Vagina (tissue), 2 donors: ENCODE measurements around the gene RASD1. TPM values are rescaled to one million over a fixed set of nuclear protein-coding genes. Genes with fewer than 3 reads are reported as not detected.

Experiments used
- DNase-seq, 2 donors: peaks; one replicate each; pipeline ENCODE4 v3.0.0-alpha.2; 2017; ENCODE audit errors: extremely low spot score in 2 of 2
- H3K27ac ChIP-seq: fragments of 200-600 bp; sonication (generic); one replicate; pipeline ENCODE4 v1.5.1; 2019
- H3K27me3 ChIP-seq: fragments of 200-600 bp; sonication (generic); one replicate; pipeline ENCODE4 v1.5.1; 2019
- H3K36me3 ChIP-seq, 2 donors: fragments of 200-600 bp; sonication (generic); one replicate each; pipeline ENCODE4 v1.5.1; 2017 to 2019
- H3K4me1 ChIP-seq: fragments of 200-600 bp; sonication (generic); one replicate; pipeline ENCODE4 v1.5.1; 2019
- H3K4me3 ChIP-seq, 2 donors: fragments of 200-600 bp; sonication (generic); 1 replicate in 1 of 2; 2 replicates in 1 of 2; pipeline ENCODE4 v1.5.1; 2016 to 2019
- H3K9me3 ChIP-seq: fragments of 200-600 bp; sonication (generic); one replicate; pipeline ENCODE4 v1.5.1; 2019
- CTCF ChIP-seq, 3 experiments: fragments of 450-650 bp in 2 of 3; fragments of 200-600 bp in 1 of 3; sonication (generic) in 1 of 3; IDR thresholded peaks; one replicate each; pipeline ENCODE4 v1.5.1; 2017 to 2019; ENCODE audit warnings: antibody characterized with exemption in 3 of 3, mild to moderate bottlenecking in 2 of 3, moderate library complexity in 2 of 3
- POLR2A ChIP-seq, 2 donors: fragments of 450-650 bp; IDR thresholded peaks; one replicate each; pipeline ENCODE4 v1.6.1; 2017; ENCODE audit warnings: antibody characterized with exemption in 2 of 2, mild to moderate bottlenecking in 2 of 2, moderate library complexity in 2 of 2
- POLR2AphosphoS5 ChIP-seq, 2 donors: sonication (generic); formaldehyde crosslinking; IDR thresholded peaks; one replicate each; pipeline ENCODE4 v1.9.0; 2017; ENCODE audit warnings: antibody characterized with exemption in 2 of 2, mild to moderate bottlenecking in 2 of 2, low read depth in 1 of 2; ENCODE audit not compliant: insufficient read depth in 1 of 2
- intact Hi-C: fragments of 100-400 bp; cut with DNase I; formaldehyde crosslinking; loops from one replicate; pipeline ENCODE4 v1.15.1; 2023
- total RNA-seq: library from RNA; depleted of rRNA; stranded (reverse); fragments of >200 nt; gene quantifications from one replicate; pipeline ENCODE4 v1.2.3, GENCODE V29; 2016

The RASD1 gene
- total RNA-seq, 1 donor from 2014 or later, result 227 TPM

- no peaks in the 10 kb centered on the region for H3K36me3 ChIP-seq
- no peak overlapping the region for H3K4me3 ChIP-seq
- no peaks in the 10 kb centered on the region for H3K27me3 ChIP-seq
- H3K9me3 ChIP-seq, result no peaks in the 10 kb centered on the region
- peaks cover 8% of the 10 kb centered on the region for H3K4me1 ChIP-seq
- intact Hi-C loops, result no loop called here
- no peak for DNase-seq
- no peak overlapping the region for H3K27ac ChIP-seq
- no peak for TF ChIP-seq POLR2A (IDR thresholded peaks at IDR 0.05)
- TF ChIP-seq POLR2AphosphoS5 (IDR thresholded peaks at IDR 0.05; ENCODE audit: insufficient read depth in 1 of 2, low read depth in 1 of 2), result no peak
These were observed 31.8 kb upstream of the RASD1 start for GRCh38 chr17:17527956-17528500.

GRCh38 chr17:17527534-17527933 is 31.3 kb upstream of the RASD1 start:
- no peak for DNase-seq
- intact Hi-C loops, result no loop called here
- no peaks in the 10 kb centered on the region for H3K36me3 ChIP-seq
- no peaks in the 10 kb centered on the region for H3K9me3 ChIP-seq
- TF ChIP-seq CTCF (IDR thresholded peaks at IDR 0.05), result no peak
- no peak for TF ChIP-seq POLR2A (IDR thresholded peaks at IDR 0.05)
- TF ChIP-seq POLR2AphosphoS5 (IDR thresholded peaks at IDR 0.05; ENCODE audit: insufficient read depth in 1 of 2, low read depth in 1 of 2), result no peak
- H3K4me1 ChIP-seq, result peaks cover 8% of the 10 kb centered on the region
- H3K27ac ChIP-seq, result no peak overlapping the region
- H3K4me3 ChIP-seq, result no peak overlapping the region
- no peaks in the 10 kb centered on the region for H3K27me3 ChIP-seq

- Histone ChIP-seq H3K27me3 (no peaks in the 10 kb centered on the region), H3K27ac (no peak overlapping the region), H3K4me3 (no peak overlapping the region), H3K36me3 (no peaks in the 10 kb centered on the region), H3K4me1 (peaks cover 8% of the 10 kb centered on the region), H3K9me3 (no peaks in the 10 kb centered on the region)
- intact Hi-C loops, result no loop called here
- DNase-seq, result no peak
- TF ChIP-seq CTCF (IDR thresholded peaks at IDR 0.05) (no peak), POLR2AphosphoS5 (IDR thresholded peaks at IDR 0.05; ENCODE audit: insufficient read depth in 1 of 2, low read depth in 1 of 2) (no peak), POLR2A (IDR thresholded peaks at IDR 0.05) (no peak)
These were observed 30.2 kb upstream of the RASD1 start for GRCh38 chr17:17526369-17526768.

- TF ChIP-seq POLR2A (IDR thresholded peaks at IDR 0.05) (no peak), CTCF (IDR thresholded peaks at IDR 0.05) (no peak), POLR2AphosphoS5 (IDR thresholded peaks at IDR 0.05; ENCODE audit: insufficient read depth in 1 of 2, low read depth in 1 of 2) (no peak)
- peaks cover 8% of the 10 kb centered on the region for H3K4me1 ChIP-seq
These were observed 29.8 kb upstream of the RASD1 start for GRCh38 chr17:17525956-17526355.

GRCh38 chr17:17525311-17525710 is 29.1 kb upstream of the RASD1 start:
- H3K9me3 ChIP-seq, result no peaks in the 10 kb centered on the region
- DNase-seq, result no peak
- H3K36me3 ChIP-seq, result peaks cover 0 to 5% of the 10 kb centered on the region in 2 donors
- no peaks in the 10 kb centered on the region for H3K27me3 ChIP-seq
- H3K27ac ChIP-seq, result no peak overlapping the region
- peaks cover 8% of the 10 kb centered on the region for H3K4me1 ChIP-seq
- no peak overlapping the region for H3K4me3 ChIP-seq
- no peak for TF ChIP-seq CTCF (IDR thresholded peaks at IDR 0.05)
- no peak for TF ChIP-seq POLR2A (IDR thresholded peaks at IDR 0.05)
- no peak for TF ChIP-seq POLR2AphosphoS5 (IDR thresholded peaks at IDR 0.05; ENCODE audit: insufficient read depth in 1 of 2, low read depth in 1 of 2)
- intact Hi-C loops, result no loop called here

More at GRCh38 chr17:17525956-17526355, 29.8 kb upstream of the RASD1 start:
- intact Hi-C loops, result no loop called here
- H3K4me3 ChIP-seq, result no peak overlapping the region
- no peak for DNase-seq
- H3K27me3 ChIP-seq, result no peaks in the 10 kb centered on the region
- no peak overlapping the region for H3K27ac ChIP-seq
- no peaks in the 10 kb centered on the region for H3K9me3 ChIP-seq
- peaks cover 0 to 2% of the 10 kb centered on the region in 2 donors for H3K36me3 ChIP-seq
